DMS53 treated with DMSO at 0.1 percent for 48 hours (cell line): ENCODE results near the gene PRKG2.
"Not testable (repeated sequence)": the region's sequence is repeated elsewhere in the genome, so short reads cannot be mapped to it uniquely, and the experiment has no call there.

Experiments
- DNase-seq: peaks from one replicate; lab custom pipeline; 2025; ENCODE audit not compliant: unreplicated experiment; lab: John Stamatoyannopoulos, UW

Gene PRKG2

DNA sequence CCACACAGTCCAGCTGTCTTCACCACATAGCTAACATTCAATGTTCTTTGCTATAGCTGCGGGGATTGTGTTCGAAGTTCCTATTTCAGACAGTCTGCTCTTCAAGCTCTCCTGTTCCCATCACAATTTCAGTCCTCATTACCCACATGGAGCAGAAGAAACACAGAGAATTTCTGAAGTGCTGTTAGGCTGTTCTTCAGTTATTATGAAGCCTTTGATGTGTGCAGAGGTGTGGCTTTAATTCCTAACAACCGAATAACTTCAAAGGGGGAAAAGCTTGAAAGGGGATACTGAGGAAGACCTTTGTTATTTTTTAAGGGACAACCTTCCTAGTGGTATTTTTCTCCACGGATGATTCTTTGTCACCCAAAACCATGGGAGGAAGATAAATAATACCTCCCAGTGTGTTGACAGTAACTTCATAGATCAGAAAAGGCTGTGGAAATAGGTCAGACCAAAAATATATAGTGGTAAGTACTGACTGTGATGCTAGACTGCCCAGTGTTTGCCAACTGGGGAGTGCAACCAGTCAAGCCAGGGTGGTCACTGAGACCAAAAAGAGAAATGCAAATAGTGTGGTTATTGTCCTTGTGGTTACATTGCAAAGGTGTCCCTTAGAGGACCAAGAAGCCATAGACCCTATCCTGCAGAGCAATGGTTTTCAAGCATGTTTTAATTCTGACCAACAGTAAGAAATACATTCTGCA is 52.1 kb downstream of the PRKG2 start:
- no peak for DNase-seq

DNA sequence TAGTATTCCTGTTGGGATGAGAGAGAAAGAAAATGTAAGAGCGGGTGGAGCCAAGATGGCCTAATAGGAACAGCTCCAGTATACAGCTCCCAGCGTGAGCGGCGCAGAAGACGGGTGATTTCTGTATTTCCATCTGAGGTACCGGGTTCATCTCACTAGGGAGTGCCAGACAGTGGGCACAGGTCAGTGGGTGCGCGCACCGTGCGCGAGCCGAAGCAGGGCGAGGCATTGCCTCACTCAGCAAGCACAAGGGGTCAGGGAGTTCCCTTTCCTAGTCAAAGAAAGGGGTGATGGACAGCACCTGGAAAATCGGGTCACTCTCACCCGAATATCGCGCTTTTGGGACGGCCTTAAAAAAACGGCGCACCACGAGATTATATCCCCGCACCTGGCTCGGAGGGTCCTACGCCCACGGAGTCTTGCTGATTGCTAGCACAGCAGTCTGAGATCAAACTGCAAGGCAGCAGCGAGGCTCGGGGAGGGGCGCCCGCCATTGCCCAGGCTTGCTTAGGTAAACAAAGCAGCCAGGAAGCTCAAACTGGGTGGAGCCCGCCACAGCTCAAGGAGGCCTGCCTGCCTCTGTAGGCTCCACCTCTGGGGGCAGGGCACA is 61.2 kb downstream of the PRKG2 start:
- not testable (repeated sequence) for DNase-seq

DNA sequence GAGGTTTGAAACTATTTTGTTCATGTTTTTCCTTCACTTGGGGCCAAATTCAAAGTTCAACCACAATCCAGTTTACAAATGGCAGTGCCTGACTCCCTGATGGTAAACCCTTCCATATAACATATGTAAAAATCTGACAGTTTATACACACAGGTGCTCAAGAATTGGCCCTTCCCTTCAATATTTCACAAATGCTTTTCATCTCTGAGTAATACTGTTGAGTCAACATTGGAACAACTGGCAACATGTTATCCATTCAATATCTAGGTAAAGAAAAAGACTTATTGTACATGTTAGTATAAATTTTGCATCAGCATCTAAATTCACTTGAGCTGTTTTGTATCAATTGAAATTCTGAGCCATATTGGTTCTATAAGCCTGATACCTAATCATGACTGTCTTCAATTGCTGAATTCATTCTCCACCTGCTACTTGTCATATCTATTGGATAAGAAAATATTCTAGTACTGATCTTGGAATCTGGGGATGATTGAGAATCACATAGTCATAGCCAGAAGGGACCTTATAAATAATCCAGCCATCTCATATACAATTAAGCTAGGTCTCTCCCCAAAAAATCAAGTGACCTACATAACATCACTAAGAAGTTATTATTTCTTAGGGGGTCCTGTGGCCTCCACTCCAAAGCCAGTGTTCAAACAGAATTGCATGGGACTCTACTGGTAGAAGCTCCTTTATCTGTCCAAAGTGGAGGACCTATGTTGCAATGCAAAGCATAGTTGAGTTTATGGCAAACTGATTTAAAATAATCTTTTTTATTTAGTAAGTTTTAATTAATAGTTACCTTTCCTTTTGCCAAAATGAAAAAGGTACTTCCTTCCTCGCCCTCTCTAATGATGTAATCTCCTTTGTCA is 61.9 kb downstream of the PRKG2 start:
- peak; percentile 26 for DNase-seq

DNA sequence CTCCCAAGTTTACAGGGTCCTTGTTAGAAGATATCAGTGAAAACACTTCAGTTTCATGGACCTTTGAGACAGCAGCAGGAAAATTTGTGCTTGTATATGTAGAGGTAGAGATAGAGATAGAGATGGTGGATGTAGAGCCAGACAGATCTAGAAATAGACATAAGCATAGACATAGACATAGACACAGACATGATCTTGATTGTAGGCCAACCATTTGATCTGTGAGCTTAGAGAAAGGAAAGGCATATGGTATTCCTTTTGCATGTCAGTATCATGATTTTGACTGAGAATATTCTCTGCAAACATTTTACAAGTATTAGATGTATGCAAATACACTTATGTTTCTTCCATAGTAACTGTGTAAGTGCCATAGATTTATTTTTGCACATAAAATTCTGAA is 65.0 kb downstream of the PRKG2 start:
- no peak for DNase-seq

DNA sequence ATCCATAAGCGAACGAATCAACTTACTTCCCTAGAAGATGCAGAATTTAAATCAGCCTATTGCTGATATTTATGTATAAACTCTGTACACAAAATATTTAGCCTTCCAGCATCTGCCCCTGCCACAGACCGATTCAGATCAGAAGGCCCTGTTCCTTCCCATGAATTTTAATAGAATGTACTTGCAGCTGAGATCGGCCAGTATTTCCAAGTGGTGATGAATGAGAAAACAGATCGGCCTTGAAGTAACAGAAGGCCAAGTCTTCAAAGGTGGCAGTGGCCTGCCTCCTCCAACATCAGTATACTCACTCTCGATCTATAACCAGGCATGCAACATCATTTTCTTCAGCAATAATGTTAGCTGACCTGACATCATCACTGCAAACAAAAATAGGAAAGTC is 66.4 kb downstream of the PRKG2 start:
- DNase-seq, result no peak

DNA sequence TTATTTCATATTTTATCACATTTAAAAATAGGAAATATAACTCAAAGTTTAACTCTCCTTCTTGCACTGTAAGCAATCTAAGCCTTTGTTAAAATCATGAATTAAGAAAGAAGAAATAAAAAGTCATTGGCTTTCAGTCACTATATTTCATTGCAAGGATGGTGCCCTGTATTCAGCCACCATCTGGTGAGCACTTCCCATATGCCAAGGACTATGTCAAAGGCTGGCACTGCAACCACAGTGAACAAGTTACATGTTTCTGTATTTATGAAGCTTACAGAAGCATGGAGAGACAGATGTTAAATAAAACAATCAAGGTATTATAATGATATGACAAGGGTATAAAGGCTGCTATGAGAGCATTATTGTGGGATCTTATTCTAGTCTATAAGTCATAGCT is 68.6 kb downstream of the PRKG2 start:
- DNase-seq, result no peak

DNA sequence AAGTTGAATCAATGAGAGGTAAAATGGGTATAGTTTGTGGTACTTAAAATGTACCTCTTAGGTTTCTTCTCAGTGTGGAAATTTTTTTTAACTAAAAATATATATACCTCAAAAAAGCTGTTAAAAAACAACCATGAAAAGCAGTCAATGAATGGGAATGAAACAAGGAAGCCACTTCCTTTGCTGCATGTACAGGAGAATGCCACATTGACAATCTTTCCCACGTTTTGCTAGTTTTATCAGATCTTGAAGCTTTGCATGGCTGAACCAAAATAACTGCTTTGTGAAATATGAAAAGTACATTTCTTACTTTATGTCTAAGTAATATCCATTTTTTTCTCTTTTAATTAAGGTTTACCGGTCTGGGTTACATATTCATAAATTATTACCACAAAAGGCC is 71.8 kb downstream of the PRKG2 start:
- no peak for DNase-seq

DNA sequence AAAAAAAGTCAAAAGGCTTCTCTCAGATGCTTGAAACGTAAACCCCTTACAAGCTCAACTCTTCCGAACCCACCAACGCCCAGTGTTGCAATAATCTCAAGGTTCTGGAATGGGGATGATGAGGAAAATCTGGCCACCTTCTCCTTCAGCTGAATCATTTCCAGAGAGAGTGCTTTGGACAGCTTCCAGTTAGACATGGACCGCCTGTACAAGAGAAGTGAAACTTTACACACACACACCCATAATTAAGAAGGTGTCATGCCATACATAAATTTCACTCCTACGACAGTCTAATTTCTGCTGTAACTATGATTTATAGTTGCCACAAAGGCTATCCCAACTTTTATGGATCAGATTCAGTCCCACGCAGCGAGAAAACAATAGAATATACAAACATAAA is 72.3 kb downstream of the PRKG2 start:
- DNase-seq, result no peak

DNA sequence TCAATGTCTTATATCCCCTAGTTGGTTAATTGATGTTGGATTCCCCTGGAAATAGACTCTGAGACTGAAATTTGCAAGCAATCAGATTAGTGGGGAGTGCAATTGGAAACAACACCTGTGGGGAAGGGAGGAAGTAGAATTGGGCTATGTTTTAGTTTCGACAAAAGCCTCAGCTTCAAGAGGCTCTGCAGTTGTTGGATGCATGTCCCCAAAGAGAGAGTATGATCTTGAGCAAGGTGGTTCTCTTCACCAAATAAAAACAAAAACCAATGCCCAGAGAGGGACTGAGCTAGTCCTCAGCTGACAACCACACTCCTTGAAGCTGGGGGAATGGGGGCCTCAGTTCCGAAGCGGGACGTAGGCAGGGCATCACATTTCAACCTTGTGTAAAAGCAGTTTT is 77.1 kb downstream of the PRKG2 start:
- no peak for DNase-seq

DNA sequence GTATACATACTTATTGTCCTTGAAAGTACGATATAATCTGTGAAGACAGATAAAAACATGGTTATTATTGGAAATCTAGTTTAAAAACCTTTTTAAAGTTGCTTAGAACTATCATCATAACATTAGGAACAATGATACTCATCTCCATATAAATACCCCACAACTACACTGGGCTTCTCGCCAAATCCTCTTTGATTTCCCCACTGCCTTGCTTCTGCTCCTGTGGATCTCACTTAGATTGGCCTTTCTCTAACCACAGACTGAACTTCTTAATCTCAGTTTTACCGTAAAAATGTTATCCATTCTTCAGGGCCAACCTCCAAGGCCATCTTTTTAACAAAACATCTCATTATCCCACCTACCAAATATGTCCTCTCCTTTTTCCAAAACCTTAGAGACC is 77.6 kb downstream of the PRKG2 start:
- no peak for DNase-seq

DNA sequence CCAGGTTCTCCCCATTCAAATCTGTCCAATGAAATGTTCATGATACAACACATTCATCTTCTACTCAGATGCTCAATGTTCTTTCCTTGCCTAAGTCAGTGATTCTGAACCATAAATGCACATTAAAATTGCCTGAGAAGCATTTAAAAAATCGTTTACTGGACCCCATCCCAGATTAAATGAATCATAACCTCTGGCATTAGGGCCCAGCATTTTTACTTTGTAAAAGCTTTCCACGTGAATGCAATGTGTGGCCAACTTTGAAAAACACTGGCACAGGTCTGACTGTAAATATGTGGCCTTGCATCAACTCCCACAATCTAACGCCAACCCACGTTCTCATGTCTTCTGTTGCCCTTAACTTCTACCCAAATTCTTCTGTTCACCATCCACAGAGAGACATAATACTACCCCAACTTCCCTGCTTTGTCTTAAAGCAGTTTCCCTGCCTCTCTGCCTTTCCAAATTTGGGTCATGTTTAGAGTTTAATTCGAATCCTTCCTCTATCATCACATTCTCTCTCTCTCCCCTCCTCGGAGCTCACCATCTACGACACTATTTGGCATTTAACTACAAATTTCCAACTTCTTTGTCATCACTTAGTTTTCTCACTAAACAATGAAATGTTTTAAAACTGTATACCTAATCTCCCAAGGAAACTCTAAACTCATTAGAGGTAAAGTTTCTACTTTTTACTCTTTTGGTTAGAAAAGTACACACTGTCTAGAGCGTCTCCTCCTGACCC is 78.7 kb downstream of the PRKG2 start:
- no peak for DNase-seq

DNA sequence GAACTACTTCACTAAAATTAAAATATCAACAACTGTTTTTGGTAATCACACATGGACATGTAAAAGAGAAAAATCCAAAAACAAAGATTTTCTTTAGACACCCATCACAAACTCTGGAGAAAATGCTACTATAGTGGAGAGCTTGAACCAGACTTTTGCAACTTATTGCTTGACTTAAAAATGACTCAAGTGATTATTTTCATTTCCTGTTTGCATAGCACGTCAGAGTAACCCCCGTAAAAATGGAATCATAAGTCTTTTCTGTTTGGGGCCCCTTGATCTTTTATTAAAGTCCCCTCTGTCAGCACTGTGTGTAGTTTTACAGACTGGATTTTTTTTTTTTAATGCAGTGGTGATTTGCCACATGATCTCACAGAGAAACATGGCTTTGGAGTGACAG is 79.5 kb downstream of the PRKG2 start:
- no peak for DNase-seq

DNA sequence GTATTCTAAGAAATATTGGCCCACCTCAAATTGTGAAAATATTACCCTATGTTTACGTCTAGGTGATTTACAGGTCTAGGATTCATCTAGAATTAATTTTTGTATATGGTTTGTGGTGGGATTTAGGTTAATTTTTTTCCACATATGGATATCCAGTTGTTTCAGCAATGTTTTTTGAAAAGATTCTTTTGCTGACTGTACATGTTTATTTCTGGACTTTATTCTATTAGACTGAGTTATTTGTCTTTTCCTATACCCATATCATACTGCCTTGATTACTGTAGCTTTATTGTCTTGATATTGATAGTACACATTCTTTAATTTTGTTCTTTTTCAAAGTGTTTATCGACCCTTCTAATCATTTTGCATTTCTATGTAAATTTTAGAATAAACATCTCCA is 83.5 kb downstream of the PRKG2 start:
- no peak for DNase-seq

DNA sequence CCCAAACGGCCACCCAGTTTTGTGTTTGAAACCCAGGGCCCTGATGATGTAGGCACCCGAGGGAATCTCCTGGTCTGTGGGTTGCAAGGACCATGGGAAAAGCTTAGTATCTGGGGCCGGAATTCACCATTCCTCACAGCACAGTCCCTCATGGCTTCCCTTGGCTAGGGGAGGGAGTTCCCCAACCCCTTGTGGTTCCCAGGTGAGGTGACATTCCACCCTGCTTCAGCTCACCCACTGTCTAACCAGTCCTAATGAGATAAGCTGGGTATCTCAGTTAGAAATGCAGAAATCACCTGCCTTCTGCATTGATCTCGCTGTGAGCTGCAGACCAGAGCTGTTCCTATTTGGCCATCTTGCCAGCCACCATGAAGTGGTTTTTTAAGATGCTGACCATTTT is 84.0 kb downstream of the PRKG2 start:
- DNase-seq, result no peak

DNA sequence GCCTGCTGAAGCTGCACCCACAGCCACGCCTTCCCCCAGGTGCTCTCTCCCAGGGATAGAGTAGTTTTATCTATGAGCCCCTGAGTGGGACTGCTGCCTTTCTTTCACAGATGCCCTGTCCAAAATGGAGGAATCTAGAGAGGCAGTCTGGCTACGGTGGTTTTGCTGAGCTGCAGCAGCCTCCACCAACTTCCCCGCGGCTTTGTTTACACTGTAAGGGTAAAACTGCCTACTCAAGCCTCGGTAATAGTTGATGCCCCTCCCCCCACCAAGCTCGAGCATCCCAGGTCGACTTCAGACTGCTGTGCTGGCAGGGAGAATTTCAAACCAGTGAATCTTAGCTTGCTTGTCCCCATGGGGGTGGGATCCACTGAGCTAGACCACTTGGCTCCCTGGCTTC is 84.5 kb downstream of the PRKG2 start:
- peak; percentile 1 for DNase-seq

DNA sequence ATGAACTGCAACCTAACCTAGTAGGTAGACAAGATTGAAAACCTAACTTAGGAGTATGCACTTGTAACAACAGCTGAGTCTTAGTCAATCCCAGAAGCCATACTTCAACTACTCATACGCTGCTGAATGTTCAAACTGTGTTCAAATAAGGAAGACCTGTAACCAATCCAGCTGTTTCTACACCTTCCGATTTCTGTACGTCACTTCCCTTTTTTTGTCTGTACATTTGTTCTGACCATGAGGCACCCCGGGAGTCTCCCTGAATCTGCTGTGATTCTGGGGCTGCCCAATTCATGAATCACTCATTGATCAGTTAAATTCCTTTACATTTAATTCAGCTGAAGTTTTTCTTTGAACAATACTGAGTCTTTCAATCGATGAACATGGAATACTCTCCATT is 95.0 kb downstream of the PRKG2 start:
- no peak for DNase-seq

DNA sequence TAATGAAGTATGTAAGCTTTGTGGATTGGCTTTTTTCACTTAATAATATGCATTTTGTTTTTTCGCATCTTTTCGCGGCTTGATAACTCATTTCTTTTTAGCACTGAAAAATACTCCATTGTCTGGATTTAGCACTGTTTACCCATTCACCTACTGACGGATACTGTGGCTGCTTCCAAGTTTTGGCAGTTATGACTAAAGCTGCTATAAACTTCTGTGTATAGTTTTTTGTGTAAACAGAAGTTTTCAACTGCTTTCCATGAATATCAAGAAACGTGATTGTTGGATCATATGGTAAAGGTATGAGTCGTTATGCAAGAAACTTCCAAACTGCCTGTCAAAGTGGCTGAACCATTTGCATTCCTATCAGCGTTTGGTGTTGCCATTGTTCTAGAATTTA is 96.9 kb downstream of the PRKG2 start:
- no peak for DNase-seq

DNA sequence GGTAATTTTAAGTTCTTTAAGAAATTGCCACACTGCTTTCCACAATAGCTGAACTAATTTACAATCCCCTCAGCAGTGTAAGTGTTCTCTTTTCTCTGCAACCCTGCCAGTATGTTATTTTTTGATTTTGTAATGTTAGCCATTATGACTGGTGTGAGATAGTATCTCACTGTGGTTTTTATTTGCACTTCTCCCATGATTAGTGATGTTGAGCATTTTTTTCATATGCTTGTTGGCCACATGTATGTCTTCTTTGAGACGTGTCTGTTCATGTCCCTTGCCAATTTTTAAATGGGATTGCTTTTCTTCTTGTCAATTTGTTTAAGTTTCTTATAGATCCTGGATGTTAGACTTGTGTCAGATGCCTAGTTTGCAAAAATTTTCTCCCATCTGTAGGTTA is 98.5 kb downstream of the PRKG2 start:
- no peak for DNase-seq

DNA sequence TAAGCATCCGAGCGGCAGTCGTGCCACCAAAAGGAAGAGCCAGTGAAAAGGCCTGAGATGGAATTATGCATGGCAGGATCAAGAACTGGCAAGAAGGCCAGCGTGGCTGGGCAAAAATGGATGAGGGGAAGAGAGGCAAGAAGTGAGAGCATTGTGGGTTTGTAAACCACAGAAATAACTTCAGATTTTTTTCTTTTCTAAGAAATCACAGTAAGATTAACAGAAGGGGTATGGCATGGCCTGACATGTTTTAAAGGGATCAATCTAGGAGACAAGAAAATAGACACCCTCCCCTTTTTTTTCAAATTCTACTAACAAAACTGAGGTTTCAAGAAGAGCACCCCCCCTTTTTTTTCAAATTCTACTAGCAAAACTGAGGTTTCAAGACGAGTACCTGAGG is 102.0 kb downstream of the PRKG2 start:
- DNase-seq, result no peak

DNA sequence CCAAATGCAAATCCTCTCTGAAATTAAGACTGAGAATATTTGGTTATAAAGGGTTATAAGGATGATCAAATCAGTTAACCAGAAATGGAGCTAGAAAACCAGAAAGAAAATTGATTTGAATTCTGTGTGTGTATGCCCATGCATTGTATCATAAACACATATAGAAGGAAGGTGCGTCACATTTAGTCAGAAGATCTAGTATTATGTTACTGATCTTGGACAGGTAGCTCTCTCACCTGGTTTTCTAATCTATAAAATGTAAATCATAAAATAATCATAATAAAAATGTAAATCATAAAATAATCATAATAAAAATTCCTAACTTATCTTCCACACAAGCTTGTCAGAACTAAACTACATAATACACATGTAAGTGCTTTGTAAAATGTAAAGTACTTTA is 105.7 kb downstream of the PRKG2 start:
- no peak for DNase-seq

DNA sequence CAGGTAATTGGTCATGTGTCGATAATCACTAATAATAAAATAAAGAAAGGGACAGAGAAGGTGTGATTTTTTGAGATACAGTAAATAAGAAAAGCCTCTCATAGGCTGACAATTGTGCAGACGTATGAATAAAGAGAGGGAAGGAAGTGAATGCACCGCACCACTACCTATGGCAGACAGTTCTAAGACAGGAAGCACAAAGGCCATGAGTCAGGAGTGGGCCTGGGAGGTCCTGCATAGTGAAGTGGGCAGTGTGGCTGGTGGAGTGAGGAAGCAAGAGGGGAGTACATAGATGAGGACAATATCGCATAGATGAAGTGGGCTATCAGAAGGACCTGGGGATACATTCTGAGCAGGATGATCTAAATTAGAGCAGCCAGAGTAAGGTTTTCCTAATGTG is 108.9 kb downstream of the PRKG2 start:
- no peak for DNase-seq

DNA sequence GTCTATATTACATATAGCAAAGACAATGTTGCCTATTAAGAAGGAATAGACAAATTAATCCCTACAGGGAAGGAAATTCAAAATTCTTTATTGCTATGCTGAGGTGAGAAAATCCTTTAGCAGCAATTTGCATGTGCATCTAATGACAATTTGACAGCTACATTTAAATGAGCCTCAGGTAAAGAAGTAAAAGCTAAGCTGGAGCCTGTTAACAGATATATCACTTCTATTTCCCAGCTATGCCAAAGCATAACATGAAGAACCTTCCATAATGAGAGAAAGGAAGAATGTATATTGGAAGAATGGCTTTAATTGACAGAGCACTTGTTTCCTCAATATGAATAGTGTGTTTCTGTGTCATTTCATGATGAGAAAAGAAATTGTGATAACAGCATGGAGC is 112.9 kb downstream of the PRKG2 start:
- no peak for DNase-seq
